ENCODE results near the gene SVEP1. TPM values are rescaled to one million over a fixed set of nuclear protein-coding genes. Genes with fewer than 3 reads are reported as not detected.

The SVEP1 gene
- total RNA-seq, 1 donor from 2014 or later: 6.4 TPM

DNA sequence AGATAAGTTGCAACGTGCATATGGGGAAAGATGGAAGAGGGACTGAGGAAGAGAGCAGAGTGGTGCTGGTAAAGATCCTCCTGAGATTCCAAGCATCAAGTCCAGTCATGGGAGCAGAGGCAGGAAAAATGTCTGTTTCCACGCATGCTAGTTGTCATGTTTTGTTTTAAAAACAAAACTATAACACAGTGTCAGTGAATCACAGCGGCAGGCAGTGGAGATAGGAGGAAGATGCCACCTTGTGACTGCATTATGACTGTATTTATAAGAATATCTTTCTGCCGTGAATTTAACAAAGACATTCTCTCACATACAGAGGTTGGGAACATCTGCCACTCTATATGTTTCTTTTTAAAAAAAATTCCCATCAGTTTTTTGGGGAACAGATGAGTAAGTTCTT, 3.7 kb upstream of the SVEP1 start:
- intact Hi-C loops (cut with DNase I): loop anchor here (5.0 kb wide), 1 partner anchor 131 kb away; no protein-coding TSS in a partner anchor
- DNase-seq (ENCODE audit: missing footprints) (no peak), ATAC-seq (no peak)

DNA sequence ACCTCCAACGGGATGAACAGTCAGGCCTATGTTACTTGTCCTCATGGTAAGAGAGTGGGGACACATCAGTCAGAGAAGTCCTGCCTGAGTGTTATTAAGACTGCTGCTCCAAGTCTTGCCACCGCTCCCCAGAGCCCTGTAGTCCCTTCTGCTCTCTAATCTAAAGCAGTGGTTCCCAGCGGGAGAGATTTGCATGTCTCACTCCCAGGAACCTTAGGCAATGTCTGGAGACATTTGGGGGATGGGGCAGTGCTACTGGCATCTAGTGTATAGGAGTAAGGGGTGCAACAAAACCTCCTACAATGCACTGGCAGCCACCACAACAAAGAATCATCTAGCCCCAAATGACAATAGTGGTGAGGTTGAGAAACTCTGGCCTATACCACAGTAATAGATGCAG, 2.6 kb upstream of the SVEP1 start:
- DNase-seq (ENCODE audit: missing footprints): no peak
- no peak for ATAC-seq
- intact Hi-C loops (cut with DNase I): loop anchor here (5.0 kb wide), 1 partner anchor 130 kb away; no protein-coding TSS in a partner anchor

DNA sequence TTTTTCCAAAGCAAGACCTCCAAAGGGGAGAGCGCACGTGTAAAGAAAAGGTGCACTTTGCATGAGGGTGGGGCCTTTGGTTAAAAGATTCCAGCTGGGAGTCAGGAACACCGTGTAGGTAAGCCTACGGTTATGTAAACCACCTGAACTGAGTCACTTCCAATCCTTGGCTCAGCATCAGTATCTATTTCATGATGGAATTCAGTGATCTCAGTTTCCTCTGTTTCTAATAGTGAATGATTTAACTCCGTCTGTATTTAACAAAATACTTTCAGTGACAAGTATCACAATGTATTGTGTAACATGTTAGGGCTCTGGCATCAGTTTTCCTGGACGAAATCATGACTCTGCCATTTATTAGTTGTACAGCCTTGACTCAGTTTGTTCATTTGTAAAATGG, 1.3 kb upstream of the SVEP1 start:
- no peak for DNase-seq (ENCODE audit: missing footprints)
- intact Hi-C loops (cut with DNase I): loop anchor here (5.0 kb wide), 1 partner anchor 129 kb away; no protein-coding TSS in a partner anchor
- no peak for ATAC-seq

DNA sequence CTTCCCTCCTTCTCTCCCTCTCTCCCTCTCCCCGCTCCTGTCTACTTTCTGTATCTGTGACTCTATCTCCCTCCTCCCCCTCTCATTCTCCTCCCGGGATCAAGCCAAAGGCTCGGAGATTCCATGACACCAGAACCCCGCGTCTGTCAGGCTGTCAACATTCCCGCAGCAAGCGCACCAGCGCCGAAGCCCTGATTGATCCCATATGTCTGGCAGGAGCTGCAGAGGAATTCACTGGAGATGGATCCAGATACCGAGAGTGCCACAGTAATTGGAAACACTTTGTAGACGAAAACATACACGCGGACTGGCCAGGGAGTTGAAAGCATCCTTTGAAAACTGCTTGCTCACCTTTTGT, 300 bp upstream of the SVEP1 start:
- intact Hi-C loops (cut with DNase I): loop anchor here (2.0 to 5.0 kb wide), 2 partner anchors 31 to 128 kb away; no protein-coding TSS in a partner anchor
- ATAC-seq (peak; percentile 40), DNase-seq (ENCODE audit: missing footprints) (peak; percentile 66)

DNA sequence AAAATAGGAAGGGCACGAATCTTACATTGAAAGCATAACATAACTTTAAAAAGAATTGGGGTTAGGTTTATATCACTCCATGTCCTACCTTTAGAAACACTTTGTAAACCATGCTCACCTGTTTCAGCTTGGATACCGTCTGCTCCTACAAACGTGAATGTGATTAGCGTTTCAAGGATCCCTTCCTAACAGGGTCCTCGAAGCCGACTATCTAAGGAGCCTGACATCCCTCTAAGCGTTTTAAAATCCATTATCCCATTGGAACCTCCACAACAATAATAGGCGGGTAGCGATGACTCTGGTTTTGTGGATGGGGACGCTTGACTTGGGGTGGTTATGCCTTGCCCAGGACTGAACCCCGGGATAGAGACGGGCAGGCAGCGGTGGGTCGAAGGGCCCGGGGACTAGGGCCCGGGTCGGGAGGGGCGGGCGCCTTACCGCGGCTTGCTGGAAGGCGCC, 937 bp downstream of the SVEP1 start:
- intact Hi-C loops (cut with DNase I): loop anchor here (2.0 kb wide), 1 partner anchor 30 kb away; no protein-coding TSS in a partner anchor
- DNase-seq (ENCODE audit: missing footprints) (no peak), ATAC-seq (no peak)

DNA sequence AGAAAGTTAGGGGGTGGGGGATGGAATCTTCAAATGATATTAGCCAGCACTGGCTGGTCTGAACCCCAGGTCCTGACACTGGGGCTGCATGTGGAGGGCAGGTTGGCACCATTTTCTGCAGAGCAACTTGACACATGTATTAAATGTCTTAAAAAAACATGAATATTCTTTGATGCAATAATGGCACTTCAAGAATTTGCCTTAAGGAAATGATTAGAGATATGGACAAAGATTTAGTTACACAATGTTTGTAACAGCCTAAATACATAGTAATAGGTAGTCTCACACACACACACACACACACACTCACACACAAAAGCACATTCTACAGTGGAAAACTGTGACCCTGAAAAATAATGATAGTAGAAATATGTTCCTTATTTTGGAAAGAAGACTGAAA, 3.6 kb downstream of the SVEP1 start:
- no peak for ATAC-seq
- DNase-seq (ENCODE audit: missing footprints): no peak
- intact Hi-C loops (cut with DNase I): no loop called here

DNA sequence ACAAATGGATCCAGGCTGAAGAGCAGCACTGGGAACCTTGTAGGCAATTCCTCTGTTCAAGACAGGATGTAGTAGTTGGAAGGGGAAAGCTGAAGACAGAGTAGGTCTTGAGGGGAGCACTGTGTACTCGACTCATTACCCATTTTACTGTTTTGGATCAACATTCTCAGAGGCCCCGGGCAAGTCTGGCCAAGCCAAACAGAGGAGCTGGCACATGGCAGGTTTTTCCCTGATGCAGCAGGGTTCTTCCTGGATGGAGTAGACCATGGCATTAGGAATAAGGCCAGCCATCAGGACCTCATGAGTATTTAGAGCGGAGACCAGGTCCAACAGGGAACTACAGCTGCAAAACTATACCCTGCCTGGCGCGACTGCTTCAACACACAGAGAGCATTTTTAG, 4.4 kb downstream of the SVEP1 start:
- intact Hi-C loops (cut with DNase I): no loop called here
- ATAC-seq (no peak), DNase-seq (ENCODE audit: missing footprints) (no peak)

DNA sequence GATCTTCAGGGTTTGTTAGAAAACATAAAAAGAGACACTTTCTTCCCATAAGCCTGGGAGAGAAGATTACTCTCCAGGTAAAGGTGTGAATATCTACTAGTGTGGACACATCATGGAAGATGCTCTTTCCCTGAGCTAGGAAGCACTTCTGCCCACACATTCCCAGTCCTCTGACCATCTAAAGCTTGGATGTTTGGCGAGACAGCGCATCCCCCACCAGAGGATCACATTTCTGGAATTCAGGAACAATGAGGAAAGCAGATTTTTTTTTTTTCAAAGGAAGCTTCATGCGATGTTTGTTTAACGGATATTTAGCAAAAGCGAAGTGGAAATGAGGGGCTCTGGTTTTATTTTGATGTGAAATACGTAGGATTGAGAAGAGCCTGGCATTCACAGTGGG, 6.2 kb downstream of the SVEP1 start:
- intact Hi-C loops (cut with DNase I): no loop called here
- ATAC-seq (no peak), DNase-seq (ENCODE audit: missing footprints) (no peak)

DNA sequence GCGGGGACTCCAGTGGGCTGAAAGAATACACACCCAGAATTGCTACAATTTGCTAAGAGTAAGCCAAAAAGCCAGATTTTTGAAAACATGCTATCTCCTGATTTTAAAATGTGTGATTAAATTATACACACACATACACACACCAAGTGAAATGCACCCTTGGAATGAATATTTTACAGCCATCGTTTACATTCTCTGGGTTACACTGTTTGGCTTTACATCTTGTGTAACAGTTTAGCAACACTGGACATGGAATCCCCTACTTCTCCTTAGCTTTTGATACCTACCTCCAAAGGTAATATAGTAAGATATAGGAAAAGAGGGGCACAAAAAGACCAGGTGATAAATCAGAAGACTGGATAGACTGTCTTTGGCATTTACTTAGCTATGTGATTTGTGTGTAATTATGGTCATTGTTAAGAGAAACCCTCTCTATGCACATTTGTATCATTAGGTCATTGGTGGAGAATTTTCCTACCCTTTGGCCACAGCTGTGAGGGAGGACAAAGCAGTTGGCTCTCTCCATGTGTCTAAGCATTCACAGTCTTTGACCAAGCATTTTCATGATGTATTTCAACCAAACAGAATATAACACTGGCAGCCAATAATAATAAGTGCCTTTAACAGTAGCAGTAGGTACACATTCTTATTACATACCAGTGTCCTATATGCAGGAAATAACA, 7.6 kb downstream of the SVEP1 start:
- peak; percentile 31 for ATAC-seq
- DNase-seq (ENCODE audit: missing footprints): no peak
- intact Hi-C loops (cut with DNase I): no loop called here

DNA sequence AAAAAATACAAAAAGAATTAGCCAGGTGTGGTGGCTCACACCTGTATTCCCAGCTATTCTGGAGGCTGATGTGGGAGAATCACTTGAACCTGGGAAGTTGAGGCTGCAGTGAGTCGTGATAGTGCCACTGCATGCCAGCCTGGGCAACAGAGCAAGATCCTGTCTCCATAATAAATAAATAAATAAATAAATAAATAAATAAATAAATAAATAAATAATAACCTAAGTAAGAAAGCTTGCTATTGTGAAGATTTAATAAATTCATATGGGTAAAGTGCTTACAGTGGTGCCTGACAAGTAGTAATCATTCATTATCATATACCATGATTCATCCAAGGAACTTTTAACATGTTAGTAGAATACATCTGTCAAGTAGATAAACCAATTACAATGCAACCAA, 13.4 kb downstream of the SVEP1 start:
- intact Hi-C loops (cut with DNase I): no loop called here
- no peak for ATAC-seq

DNA sequence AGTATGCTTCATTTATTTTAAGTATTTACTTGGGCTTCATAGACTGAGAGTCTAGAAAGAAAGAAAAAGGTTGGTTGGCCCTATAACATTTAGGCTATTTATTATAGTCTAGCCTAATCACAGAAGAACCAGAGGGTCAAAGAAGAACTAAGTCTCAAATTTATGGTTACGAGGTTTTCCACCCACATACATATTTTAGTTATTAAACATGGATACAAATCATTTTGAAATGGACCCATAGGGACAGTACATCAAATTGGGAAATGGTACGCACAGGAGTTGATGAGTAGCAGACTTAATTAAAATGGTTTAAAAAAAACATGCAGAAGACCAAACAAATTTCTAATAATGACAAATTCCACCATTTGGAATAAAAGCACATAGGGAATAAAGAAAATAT, 17.7 kb downstream of the SVEP1 start:
- ATAC-seq (no peak), DNase-seq (ENCODE audit: missing footprints) (no peak)
- intact Hi-C loops (cut with DNase I): no loop called here

More for the DNA sequence above, 13.4 kb downstream of the SVEP1 start:
- DNase-seq (ENCODE audit: missing footprints): peak; percentile 22

DNA sequence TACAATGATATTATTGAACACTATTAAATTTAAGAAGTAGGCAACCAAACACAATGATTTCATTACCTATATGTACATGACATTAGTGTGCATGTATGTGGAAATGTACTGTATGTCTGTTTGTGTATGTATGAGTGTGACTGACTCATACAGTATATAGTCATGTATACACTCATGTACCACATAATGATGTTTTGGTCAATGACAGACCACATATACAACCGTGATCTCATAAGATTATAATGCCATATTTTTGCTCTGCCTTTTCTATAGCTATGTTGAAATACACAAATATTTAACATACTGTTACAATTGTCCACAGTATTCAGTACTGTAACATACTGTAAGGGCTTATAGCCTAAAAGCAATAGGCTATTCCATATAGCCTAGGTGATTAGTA, 19.7 kb downstream of the SVEP1 start:
- DNase-seq (ENCODE audit: missing footprints) (no peak), ATAC-seq (no peak)
- intact Hi-C loops (cut with DNase I): no loop called here

DNA sequence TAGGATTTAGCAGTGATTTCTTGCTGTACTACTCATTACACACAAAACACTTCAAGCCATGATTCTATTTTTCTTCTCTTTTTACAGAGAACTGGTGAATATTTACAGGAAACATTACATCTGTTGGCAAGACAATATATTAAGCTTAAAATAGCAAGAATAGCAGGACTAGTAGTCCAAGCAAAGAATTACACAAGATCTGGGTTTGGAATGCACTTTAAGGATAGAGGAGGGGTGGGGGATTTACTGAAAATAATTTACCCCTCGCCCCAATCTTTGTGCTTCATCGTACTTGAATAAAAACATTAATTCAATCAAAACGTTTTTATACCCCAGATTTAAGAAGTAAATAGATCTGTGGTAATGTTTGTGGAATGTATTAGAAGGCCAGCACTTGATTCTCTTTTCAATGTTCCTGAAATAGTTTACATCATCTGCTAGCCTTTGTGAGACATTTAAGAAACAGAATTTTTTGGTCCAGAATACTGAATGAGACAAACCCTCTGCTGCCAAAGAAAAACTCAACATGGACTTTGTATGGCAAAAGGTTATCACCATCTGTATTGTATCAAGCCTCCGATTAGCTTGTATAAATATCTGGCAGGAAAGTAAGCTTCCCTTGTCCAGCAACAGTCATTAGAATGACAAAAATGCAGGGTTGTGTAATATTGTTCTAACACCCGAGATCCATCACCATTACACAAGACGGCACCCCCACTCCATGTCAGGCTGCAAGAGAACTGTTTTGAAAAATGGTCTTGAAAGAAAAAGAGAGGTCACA, 23.8 kb downstream of the SVEP1 start:
- ATAC-seq (peak; percentile 93), DNase-seq (ENCODE audit: missing footprints) (no peak)
- intact Hi-C loops (cut with DNase I): no loop called here

DNA sequence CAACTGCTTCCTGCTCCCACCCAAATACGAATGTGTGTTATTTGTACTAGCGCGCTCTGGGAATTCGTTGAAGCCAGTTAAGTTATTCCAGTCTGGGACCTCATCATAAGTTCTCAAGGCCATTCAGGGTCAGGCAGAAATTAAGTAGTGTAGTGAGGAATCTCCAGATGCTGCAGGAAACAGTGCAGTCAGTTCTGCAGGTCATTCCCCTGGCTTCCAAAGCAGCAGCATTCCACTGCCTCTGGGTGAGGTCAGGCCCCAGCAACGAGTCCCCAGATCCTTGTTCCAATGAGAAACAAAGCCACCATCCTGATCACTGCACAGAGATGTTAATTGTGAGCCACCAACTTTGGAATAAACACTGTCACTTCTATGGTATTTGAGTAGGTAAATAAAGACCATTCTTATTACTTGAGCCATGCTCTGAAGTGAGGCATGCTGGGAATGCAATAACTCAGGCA, 33.1 kb downstream of the SVEP1 start:
- ATAC-seq (peak; percentile 82), DNase-seq (ENCODE audit: missing footprints) (no peak)
- intact Hi-C loops (cut with DNase I): no loop called here

DNA sequence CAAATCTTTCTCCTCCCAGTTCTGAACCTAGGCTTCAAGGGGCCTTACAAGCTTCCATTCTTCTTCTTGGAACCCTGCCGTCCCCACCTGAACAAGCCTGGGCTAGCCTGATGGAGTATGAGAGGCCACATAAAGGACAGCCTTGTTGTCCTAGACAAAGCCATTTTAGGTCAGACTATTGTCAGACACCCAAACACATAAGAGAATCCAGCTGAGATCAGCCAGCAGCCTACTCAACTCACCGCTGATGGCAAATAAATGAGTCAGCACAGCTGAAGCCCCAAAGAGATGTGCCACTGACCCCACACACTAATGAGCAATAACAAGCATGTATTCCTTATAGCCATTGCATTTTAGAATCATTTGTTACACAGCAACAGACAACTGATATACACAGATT, 33.8 kb downstream of the SVEP1 start:
- peak; percentile 26 for ATAC-seq
- DNase-seq (ENCODE audit: missing footprints): no peak

DNA sequence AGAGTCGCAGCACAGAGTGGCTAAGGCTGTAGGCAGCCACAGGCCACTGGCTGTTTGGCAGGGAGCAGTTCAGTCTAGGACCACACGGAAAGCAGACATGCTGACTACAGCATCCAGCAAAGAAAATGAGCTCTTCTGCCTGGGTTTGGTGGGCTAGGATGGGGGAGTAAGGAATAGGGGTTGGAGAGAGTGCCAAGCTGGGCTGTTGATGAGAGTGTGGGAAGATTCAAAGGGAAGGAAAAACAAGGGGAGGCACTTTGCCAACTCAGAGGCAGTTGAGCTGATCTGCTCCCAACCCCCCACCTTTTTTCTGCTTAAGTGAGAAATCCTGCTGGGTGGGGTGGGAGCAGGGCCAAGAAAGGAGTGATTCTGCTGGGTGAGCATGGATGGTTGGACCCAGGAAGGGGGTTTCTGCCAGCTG, 35.9 kb downstream of the SVEP1 start:
- ATAC-seq: peak; percentile 28
- DNase-seq (ENCODE audit: missing footprints): peak; percentile 66
- intact Hi-C loops (cut with DNase I): no loop called here

More for the DNA sequence above, 33.8 kb downstream of the SVEP1 start:
- intact Hi-C loops (cut with DNase I): no loop called here

DNA sequence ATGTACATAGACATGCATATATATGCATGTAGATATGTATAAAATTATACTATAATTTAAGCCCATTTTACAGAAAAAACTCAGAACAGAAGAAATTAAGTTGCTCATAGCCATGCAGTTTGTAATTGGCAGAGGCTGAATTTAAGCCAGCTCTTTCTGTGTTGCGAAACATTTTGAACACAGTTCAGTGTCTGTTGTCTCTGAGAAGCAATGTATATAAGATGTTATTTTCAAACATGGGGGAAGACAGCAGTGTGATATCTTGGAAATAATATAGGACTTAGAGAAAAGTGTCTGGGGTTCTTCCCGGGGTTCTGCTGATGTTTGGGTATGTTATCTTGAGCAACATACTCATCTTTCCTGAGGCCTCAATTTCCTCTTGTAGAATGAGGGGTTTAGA, 37.6 kb downstream of the SVEP1 start:
- no peak for DNase-seq (ENCODE audit: missing footprints)
- intact Hi-C loops (cut with DNase I): no loop called here
- no peak for ATAC-seq

DNA sequence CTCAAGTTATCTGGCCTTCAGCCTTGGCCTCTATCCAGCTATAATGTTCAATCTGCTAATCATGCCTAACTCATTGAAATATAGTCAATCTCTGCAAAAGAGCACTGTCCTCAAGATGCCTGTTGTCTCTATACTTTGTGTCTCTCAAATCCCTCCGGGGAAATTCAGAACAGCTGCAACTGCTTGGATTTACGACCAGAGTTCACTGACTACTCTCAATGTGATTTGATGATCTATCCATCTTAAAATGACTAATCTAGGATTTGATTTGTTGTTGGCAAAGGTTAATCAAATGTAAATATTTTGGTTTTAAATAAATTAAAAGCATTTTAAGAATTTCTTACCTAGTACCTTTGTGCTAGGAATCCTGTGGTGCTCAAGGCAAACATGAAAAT, 40.9 kb downstream of the SVEP1 start:
- intact Hi-C loops (cut with DNase I): no loop called here
- ATAC-seq (no peak), DNase-seq (ENCODE audit: missing footprints) (no peak)

DNA sequence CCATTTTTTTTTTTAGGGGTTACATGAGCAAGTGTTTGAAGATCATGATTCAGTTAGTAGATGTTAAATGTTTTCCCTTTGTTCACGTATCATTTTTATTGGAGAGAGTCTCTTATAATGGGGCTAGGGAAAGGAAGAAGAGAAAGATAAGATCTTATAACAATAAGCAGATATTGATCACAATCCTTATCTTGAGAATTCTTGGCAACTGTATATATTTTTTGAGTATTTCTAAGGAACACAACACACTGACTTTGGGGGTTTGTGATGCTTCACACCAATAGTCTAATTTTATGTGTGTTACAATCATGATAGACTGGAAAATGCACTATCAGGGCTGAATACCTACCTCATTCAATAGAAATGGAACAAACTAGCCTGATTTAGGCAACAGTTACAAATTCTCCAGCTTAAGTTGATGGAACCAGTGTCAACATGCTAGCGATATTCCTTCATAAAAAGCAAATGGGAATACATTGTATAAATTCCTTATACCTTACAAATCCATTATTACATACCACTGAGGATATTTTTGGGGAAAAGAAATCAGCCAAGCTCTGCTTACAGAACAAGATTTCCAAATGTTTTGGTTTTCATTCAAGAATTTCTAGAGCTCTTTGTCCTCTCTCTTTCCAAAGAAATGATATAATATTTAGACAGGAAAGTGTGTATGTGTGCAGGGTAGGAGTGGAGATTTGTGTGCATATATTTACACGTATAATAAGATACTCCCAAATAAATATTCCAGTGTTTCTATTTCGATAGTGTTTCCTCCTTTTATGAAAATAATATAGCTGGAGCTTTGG, 41.5 kb downstream of the SVEP1 start:
- intact Hi-C loops (cut with DNase I): no loop called here
- no peak for DNase-seq (ENCODE audit: missing footprints)
- no peak for ATAC-seq
